ENCODE data around the gene CSRNP3. TPM values are rescaled to one million over a fixed set of nuclear protein-coding genes. Genes with fewer than 3 reads are reported as not detected.
"Not testable (repeated sequence)": the region's sequence is repeated elsewhere in the genome, so short reads cannot be mapped to it uniquely, and the experiment has no call there.

CSRNP3 gene
- total RNA-seq, 1 experiment from 2014 or later, result 0.05 TPM

DNA sequence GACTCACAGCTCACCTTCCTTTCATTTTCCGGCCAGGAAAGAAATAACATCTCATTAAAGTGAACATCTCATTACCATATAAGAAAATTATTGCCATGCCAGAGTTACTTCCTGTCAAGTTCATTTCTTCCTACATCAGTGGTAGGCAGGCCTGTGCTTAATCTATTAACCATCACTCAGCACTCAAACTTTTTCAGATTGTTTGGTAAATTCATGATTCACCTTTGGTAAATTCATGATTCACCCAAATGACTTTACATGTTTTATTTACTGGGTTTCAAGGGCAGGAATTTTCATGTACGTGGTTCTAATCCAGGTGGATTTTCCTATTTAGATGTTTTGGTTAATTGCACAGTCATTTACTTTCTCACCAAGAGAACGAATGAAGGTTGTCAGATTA, 116.5 kb downstream of the CSRNP3 start:
- H3K9me2 ChIP-seq (ENCODE audit: insufficient read depth), result no peaks in the 10 kb centered on the region
- H3K27me3 ChIP-seq (ENCODE audit: insufficient read depth, low read length), result 0 out of 2 replicates have a peak, but pooled peaks cover 9% of the 10 kb centered on the region
- H3K4me2 ChIP-seq (ENCODE audit: low read length), result no peak overlapping the region
- no TSS peak for BruUV-seq (replicated peaks)
- H3K9me3 ChIP-seq (ENCODE audit: control insufficient read depth in 1 of 2, insufficient read depth in 1 of 2, low read depth in 1 of 2, low read length in 2 of 2), result no peaks in the 10 kb centered on the region
- no peaks in the 10 kb centered on the region for H3K4me1 ChIP-seq (ENCODE audit: control insufficient read depth in 1 of 2, insufficient read depth in 2 of 2, low read length in 2 of 2)
- H4K20me1 ChIP-seq (ENCODE audit: insufficient read depth), result no peaks in the 10 kb centered on the region
- H2AFZ ChIP-seq (ENCODE audit: low read depth, low read length, poor library complexity, severe bottlenecking), result no peak overlapping the region
- no peak overlapping the region for H3K4me3 ChIP-seq (replicated peaks in 1 of 2; ENCODE audit: low read depth in 1 of 2, low read length in 2 of 2)
- no peak for ATAC-seq
- RAD21 ChIA-PET (ENCODE audit: low non-redundant PET in 1 of 2, low total read pairs in 2 of 2, uncharacterized antibody in 2 of 2, unreplicated experiment in 2 of 2), result no interaction called here
- intact Hi-C loops (cut with micrococcal nuclease), result no loop called here
- CTCF ChIA-PET, result no interaction called here
- TF ChIP-seq FOSL1 (IDR thresholded peaks at IDR 0.05; ENCODE audit: low read depth) (no peak), YY1 (IDR thresholded peaks at IDR 0.05; ENCODE audit: extremely low read depth, insufficient replicate concordance, low read depth, low read length) (no peak), EZH2phosphoT487 (IDR thresholded peaks at IDR 0.05; ENCODE audit: borderline replicate concordance) (no peak)
- H3K9ac ChIP-seq (ENCODE audit: low read length), result no peak overlapping the region
- POLR2A ChIA-PET, result no interaction called here
- H3K36me3 ChIP-seq (ENCODE audit: control insufficient read depth in 1 of 2, insufficient read depth in 2 of 2, low read length in 2 of 2), result no peaks in the 10 kb centered on the region
- no peak overlapping the region for H3K27ac ChIP-seq (ENCODE audit: low read depth, low read length)
- DNase-seq (ENCODE audit: low read depth, low spot score), result no peak
- H3K79me2 ChIP-seq (ENCODE audit: insufficient read depth, low read length), result no peaks in the 10 kb centered on the region

DNA sequence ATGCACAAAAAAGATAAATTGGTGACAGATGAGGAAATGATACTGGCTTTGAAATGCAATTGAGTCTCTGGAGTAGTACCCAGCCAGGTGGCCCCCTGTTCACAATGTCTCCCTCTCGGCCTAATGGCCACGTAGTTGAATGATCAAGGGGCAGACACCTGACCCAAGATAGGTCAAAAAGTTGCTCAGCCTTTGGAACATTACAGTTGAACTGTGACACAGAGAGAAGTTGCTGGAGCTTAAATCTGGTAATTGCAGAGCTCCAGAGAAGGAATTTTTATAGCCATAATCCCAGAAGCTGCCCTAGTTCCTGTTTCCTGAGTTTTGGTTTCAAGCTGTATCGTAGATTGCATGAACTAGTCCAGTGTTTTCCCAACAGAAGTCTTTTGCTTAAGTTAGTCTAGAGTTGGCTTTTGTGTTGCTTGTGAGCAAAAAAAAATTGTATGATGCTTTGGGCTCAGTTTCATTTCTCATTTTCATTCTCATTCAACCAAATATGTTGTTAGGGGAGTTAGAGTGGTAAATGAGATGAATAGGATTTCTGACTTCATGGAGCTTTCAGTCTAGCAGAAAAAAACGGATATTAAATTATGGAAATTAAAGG, 117.9 kb downstream of the CSRNP3 start:
- ChIA-PET RAD21 (ENCODE audit: low non-redundant PET in 1 of 2, low total read pairs in 2 of 2, uncharacterized antibody in 2 of 2, unreplicated experiment in 2 of 2) (no interaction called here), POLR2A (no interaction called here), CTCF (no interaction called here)
- no peak for DNase-seq (ENCODE audit: low read depth, low spot score)
- H2AFZ ChIP-seq (ENCODE audit: low read depth, low read length, poor library complexity, severe bottlenecking), result no peak overlapping the region
- TF ChIP-seq SRF (IDR thresholded peaks at IDR 0.05; ENCODE audit: low read depth) (no peak), ZNF274 (IDR thresholded peaks at IDR 0.05; ENCODE audit: low read depth, low read length) (no peak)
- TF ChIP-seq, protein P1, sequence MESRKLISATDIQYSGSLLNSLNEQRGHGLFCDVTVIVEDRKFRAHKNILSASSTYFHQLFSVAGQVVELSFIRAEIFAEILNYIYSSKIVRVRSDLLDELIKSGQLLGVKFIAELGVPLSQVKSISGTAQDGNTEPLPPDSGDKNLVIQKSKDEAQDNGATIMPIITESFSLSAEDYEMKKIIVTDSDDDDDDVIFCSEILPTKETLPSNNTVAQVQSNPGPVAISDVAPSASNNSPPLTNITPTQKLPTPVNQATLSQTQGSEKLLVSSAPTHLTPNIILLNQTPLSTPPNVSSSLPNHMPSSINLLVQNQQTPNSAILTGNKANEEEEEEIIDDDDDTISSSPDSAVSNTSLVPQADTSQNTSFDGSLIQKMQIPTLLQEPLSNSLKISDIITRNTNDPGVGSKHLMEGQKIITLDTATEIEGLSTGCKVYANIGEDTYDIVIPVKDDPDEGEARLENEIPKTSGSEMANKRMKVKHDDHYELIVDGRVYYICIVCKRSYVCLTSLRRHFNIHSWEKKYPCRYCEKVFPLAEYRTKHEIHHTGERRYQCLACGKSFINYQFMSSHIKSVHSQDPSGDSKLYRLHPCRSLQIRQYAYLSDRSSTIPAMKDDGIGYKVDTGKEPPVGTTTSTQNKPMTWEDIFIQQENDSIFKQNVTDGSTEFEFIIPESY (IDR thresholded peaks at IDR 0.05; ENCODE audit: extremely low read depth, insufficient replicate concordance, low read length), result no peak
- TF ChIP-seq, protein P2, sequence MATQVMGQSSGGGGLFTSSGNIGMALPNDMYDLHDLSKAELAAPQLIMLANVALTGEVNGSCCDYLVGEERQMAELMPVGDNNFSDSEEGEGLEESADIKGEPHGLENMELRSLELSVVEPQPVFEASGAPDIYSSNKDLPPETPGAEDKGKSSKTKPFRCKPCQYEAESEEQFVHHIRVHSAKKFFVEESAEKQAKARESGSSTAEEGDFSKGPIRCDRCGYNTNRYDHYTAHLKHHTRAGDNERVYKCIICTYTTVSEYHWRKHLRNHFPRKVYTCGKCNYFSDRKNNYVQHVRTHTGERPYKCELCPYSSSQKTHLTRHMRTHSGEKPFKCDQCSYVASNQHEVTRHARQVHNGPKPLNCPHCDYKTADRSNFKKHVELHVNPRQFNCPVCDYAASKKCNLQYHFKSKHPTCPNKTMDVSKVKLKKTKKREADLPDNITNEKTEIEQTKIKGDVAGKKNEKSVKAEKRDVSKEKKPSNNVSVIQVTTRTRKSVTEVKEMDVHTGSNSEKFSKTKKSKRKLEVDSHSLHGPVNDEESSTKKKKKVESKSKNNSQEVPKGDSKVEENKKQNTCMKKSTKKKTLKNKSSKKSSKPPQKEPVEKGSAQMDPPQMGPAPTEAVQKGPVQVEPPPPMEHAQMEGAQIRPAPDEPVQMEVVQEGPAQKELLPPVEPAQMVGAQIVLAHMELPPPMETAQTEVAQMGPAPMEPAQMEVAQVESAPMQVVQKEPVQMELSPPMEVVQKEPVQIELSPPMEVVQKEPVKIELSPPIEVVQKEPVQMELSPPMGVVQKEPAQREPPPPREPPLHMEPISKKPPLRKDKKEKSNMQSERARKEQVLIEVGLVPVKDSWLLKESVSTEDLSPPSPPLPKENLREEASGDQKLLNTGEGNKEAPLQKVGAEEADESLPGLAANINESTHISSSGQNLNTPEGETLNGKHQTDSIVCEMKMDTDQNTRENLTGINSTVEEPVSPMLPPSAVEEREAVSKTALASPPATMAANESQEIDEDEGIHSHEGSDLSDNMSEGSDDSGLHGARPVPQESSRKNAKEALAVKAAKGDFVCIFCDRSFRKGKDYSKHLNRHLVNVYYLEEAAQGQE (IDR thresholded peaks at IDR 0.05; ENCODE audit: low read depth), result no peak
- H3K79me2 ChIP-seq (ENCODE audit: insufficient read depth, low read length), result no peaks in the 10 kb centered on the region
- H4K20me1 ChIP-seq (ENCODE audit: insufficient read depth), result no peaks in the 10 kb centered on the region
- no peak overlapping the region for H3K9ac ChIP-seq (ENCODE audit: low read length)
- no peak overlapping the region for H3K27ac ChIP-seq (ENCODE audit: low read depth, low read length)
- H3K4me2 ChIP-seq (ENCODE audit: low read length), result no peak overlapping the region
- BruUV-seq (replicated peaks), result no TSS peak
- intact Hi-C loops (cut with micrococcal nuclease), result no loop called here
- no peaks in the 10 kb centered on the region for H3K9me2 ChIP-seq (ENCODE audit: insufficient read depth)
- H3K27me3 ChIP-seq (ENCODE audit: insufficient read depth, low read length), result 0 out of 2 replicates have a peak, but pooled peaks cover 9% of the 10 kb centered on the region
- no peak for ATAC-seq
- H3K4me3 ChIP-seq (replicated peaks in 1 of 2; ENCODE audit: low read depth in 1 of 2, low read length in 2 of 2), result no peak overlapping the region
- no peaks in the 10 kb centered on the region for H3K4me1 ChIP-seq (ENCODE audit: control insufficient read depth in 1 of 2, insufficient read depth in 2 of 2, low read length in 2 of 2)
- H3K36me3 ChIP-seq (ENCODE audit: control insufficient read depth in 1 of 2, insufficient read depth in 2 of 2, low read length in 2 of 2), result no peaks in the 10 kb centered on the region
- no peaks in the 10 kb centered on the region for H3K9me3 ChIP-seq (ENCODE audit: control insufficient read depth in 1 of 2, insufficient read depth in 1 of 2, low read depth in 1 of 2, low read length in 2 of 2)

DNA sequence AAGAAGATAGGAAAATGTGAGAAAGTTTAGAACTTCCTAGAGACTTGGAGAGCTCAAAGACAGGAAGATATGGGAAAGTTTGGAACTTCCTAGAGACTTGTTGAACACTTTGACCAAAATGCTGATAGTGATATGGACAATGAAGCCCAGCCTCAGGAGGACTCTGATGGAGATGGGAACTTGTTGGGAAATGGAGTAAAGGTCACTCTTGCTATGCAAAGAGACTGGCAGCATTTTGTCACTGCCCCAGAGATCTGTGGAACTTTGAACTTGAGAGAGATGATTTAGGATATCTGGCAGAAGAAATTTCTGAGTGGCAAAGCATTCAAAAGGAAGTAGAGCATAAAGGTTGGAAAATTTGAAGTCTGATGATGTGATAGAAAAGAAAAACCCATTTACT, 121.5 kb downstream of the CSRNP3 start:
- H3K4me2 ChIP-seq (ENCODE audit: low read length); RAD21 ChIA-PET (ENCODE audit: low non-redundant PET in 1 of 2, low total read pairs in 2 of 2, uncharacterized antibody in 2 of 2, unreplicated experiment in 2 of 2); H3K27ac ChIP-seq (ENCODE audit: low read depth, low read length); DNase-seq (ENCODE audit: low read depth, low spot score); H2AFZ ChIP-seq (ENCODE audit: low read depth, low read length, poor library complexity, severe bottlenecking); H3K36me3 ChIP-seq (ENCODE audit: control insufficient read depth in 1 of 2, insufficient read depth in 2 of 2, low read length in 2 of 2); H3K27me3 ChIP-seq (ENCODE audit: insufficient read depth, low read length); H4K20me1 ChIP-seq (ENCODE audit: insufficient read depth); CTCF ChIA-PET; H3K9me2 ChIP-seq (ENCODE audit: insufficient read depth); H3K79me2 ChIP-seq (ENCODE audit: insufficient read depth, low read length); H3K4me3 ChIP-seq (replicated peaks in 1 of 2; ENCODE audit: low read depth in 1 of 2, low read length in 2 of 2); H3K9me3 ChIP-seq (ENCODE audit: control insufficient read depth in 1 of 2, insufficient read depth in 1 of 2, low read depth in 1 of 2, low read length in 2 of 2); H3K4me1 ChIP-seq (ENCODE audit: control insufficient read depth in 1 of 2, insufficient read depth in 2 of 2, low read length in 2 of 2); H3K9ac ChIP-seq (ENCODE audit: low read length); POLR2A ChIA-PET; ATAC-seq; intact Hi-C loops (cut with micrococcal nuclease); BruUV-seq (replicated peaks): not testable (repeated sequence)
